IPS-18a (cell line): Measurements from ENCODE around the gene TBC1D16.

ENCODE experiments used
- H3K27ac ChIP-seq: one replicate; pipeline ENCODE4 v1.5.1; 2013; ENCODE audit warnings: low read length
- H3K27me3 ChIP-seq: one replicate; pipeline ENCODE4 v1.6.1; 2013; ENCODE audit warnings: mild to moderate bottlenecking, low read length; ENCODE audit not compliant: control insufficient read depth, insufficient read depth
- H3K36me3 ChIP-seq: one replicate; pipeline ENCODE4 v1.6.1; 2013; ENCODE audit warnings: low read depth, low read length; ENCODE audit not compliant: control insufficient read depth
- H3K4me1 ChIP-seq: one replicate; pipeline ENCODE4 v1.6.1; 2013; ENCODE audit warnings: low read depth, low read length; ENCODE audit not compliant: control insufficient read depth
- H3K4me3 ChIP-seq: one replicate; pipeline ENCODE4 v1.5.1; 2013; ENCODE audit warnings: low read length
- H3K9ac ChIP-seq: one replicate; pipeline ENCODE4 v1.6.1; 2013; ENCODE audit warnings: mild to moderate bottlenecking, low read length, moderate library complexity
- H3K9me3 ChIP-seq: one replicate; pipeline ENCODE4 v1.6.1; 2013; ENCODE audit warnings: low read depth, low read length; ENCODE audit not compliant: control insufficient read depth

Gene TBC1D16

GRCh38 chr17:79919862-79920720 is 115.6 kb downstream of the TBC1D16 start:
- no peaks in the 10 kb centered on the region for H3K4me1 ChIP-seq
- no peaks in the 10 kb centered on the region for H3K36me3 ChIP-seq
- H3K9me3 ChIP-seq: no peaks in the 10 kb centered on the region
- H3K4me3 ChIP-seq: no peak overlapping the region
- no peaks in the 10 kb centered on the region for H3K27me3 ChIP-seq
- H3K27ac ChIP-seq: no peak overlapping the region
- no peak overlapping the region for H3K9ac ChIP-seq

DNA sequence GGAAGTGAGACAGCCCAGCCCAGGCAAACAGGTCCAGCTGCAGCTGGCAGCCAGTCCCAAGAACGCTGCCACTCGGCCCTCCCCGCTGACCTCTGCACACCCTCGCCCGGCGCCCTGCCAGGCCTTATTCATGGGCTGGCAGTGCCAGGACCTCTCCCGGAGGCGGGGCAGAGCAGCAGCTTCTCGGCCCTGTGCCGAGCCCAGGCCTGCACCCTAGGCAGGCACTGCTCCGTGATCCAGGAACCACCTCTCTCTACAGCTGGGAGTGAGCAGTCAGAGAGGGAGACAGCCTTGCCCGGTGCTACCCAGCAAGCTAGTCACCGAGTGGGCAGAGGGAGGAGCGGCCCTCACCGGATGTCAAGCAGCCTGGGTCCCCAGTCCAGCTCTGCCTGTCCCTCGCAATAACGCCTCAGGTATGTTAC is 116.5 kb downstream of the TBC1D16 start:
- no peaks in the 10 kb centered on the region for H3K27me3 ChIP-seq

DNA sequence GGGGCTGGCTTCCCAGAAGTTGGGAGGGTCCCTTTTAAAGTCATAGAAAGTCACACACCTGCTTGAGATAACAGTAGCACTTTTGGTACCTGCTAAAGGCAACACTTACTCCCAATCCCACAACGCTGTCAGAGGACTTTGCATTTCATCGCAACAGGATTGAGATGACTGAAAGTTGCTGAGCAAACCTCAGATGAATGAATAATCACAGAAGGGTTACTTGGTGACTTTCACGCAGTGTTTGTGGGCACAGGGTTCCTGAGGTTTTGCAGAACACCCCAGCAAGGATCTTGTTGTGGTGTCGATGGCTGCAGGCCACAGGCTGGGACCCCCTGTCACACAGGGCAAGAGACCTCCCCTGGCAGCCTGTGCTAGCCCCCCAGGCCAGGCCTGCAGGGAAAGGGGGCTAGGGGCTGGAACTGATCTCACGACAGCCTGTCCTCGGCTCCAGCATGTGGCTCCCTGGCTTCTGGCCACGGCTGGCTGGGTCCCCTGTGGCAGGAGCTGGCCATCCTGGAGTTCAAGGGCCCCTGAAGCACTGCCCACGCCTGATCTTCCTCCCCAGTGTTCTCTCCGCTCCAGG is 117.0 kb downstream of the TBC1D16 start:
- no peak overlapping the region for H3K4me3 ChIP-seq
- no peaks in the 10 kb centered on the region for H3K9me3 ChIP-seq
- no peak overlapping the region for H3K9ac ChIP-seq
- H3K4me1 ChIP-seq: no peaks in the 10 kb centered on the region
- no peak overlapping the region for H3K27ac ChIP-seq
- H3K27me3 ChIP-seq: no peaks in the 10 kb centered on the region
- no peaks in the 10 kb centered on the region for H3K36me3 ChIP-seq

More for the DNA sequence above, 116.5 kb downstream of the TBC1D16 start:
- Histone ChIP-seq H3K9me3 (no peaks in the 10 kb centered on the region), H3K9ac (no peak overlapping the region), H3K4me3 (no peak overlapping the region), H3K27ac (no peak overlapping the region), H3K4me1 (no peaks in the 10 kb centered on the region), H3K36me3 (no peaks in the 10 kb centered on the region)

DNA sequence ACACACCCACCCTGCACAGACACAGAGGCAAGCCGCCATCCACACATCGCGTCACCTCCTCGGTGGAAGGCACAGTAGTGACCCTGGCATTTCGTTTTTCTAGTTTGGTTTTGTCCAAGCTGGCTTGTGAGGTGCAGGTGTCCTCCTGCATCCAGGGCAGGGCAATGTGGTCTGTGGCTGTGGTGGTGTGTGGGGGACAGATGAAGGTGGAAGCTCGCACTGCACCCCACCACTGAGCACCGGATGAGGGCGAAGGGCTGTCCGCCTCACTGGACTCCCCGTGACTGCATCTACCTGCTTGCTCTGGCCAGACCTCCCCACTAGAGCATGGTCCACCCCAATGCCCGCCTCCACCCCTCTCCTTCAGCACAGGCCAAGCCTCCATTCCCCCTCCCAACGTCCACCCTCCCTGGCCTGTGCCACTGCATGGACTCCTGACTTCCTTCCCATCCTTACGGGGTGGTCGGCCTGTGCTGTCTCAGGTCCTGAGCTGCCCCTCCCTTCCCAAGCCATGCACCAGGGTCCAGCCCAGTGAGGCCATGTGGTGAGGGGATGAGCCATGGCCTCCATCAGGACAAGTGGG is 117.7 kb downstream of the TBC1D16 start:
- Histone ChIP-seq H3K9ac (no peak overlapping the region), H3K27me3 (no peaks in the 10 kb centered on the region), H3K9me3 (no peaks in the 10 kb centered on the region), H3K4me3 (no peak overlapping the region), H3K27ac (no peak overlapping the region), H3K36me3 (no peaks in the 10 kb centered on the region), H3K4me1 (no peaks in the 10 kb centered on the region)

DNA sequence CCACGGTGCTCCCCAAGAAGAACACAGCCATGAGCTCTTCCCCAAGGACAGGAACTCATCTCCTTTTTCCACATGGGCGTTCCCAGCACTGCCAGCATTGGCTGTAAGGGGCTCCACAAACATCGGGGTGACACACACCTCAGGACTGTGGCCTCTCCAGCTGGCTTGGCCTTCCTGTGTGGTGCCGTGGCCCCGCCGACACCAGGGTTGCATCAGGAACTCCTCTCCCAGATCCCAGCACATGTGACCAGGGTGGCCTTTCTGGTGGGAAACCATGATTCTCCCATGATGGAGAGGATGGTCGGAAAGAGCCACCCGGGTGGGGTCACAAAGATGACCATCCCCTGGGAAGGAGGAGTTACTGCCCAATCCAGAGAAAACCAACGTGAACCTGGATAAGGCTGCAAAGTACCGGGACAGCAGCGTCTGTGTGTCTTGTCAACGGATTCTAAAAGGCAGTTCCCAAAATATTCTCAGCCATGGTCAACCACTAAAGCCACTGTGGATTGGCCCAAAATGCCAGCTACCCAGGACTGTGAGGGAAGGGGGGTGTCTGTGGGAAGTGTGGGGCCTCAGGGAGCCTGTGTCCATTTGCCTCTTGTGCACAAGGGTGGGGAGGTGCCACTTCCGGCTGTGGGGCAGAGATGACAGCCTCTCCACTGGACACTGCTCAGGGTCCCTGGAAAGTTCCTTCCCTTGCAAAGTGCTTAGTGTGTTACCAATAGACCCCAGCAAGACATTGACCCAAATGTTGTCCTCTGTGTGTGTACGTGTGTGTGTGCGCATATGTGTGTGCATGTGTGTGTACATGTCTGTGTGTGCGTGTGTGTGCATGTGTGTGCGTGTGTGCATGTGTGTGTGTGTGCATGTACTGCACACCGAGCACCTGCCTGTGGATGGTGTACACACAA is 118.4 kb downstream of the TBC1D16 start:
- no peaks in the 10 kb centered on the region for H3K36me3 ChIP-seq
- H3K27ac ChIP-seq: no peak overlapping the region
- H3K27me3 ChIP-seq: no peaks in the 10 kb centered on the region
- no peaks in the 10 kb centered on the region for H3K4me1 ChIP-seq
- no peaks in the 10 kb centered on the region for H3K9me3 ChIP-seq
- no peak overlapping the region for H3K9ac ChIP-seq
- no peak overlapping the region for H3K4me3 ChIP-seq

DNA sequence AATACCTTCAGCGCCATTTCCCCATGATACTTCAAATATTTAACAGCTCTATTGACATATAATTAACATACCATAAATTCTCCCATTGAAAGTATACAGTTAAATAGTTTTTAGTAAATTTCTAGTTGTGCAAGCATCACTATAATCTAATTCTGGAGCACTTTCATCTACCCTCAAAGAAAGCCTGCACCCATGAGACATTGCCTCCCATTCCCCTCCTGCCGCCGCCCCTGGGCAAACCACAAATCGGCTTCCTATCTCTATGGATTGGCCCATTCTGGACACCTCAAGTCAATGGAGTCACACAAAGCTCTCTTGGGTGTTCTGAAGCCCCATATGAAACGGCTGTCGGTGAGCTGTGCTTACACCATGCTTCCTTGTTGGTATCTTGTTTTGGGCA is 119.2 kb downstream of the TBC1D16 start:
- H3K27me3 ChIP-seq: no peaks in the 10 kb centered on the region
- H3K27ac ChIP-seq: no peak overlapping the region
- H3K9ac ChIP-seq: no peak overlapping the region
- no peaks in the 10 kb centered on the region for H3K4me1 ChIP-seq
- no peaks in the 10 kb centered on the region for H3K36me3 ChIP-seq
- H3K4me3 ChIP-seq: no peak overlapping the region
- H3K9me3 ChIP-seq: no peaks in the 10 kb centered on the region

DNA sequence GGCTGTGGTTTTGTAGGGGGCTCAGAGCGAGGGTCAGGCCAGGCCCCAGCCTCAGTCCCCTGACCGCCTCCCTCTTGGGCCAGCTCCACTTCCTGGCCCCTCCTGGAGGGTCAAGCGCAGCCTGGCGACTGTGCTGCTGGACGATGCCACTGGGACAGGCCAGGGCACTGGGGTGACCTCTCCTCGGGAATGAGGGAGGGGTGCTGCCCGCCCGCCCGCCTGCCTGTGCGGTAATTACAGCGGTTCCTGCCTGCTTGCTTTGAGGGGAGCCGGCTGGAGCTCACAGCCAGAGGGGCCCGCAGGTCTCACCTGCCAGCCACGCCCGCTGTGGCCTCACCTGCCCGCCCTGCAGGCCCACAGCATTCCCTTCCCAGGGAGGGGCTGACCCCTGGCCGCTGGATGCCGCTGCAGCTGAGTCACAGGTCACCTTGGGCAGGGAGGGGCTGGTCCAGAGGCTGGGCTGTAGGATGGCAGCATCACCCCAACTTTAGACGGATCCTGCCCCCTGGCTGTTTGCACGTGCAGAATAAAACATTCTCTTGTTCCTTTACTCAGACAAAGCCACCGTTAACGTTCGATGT is 119.7 kb downstream of the TBC1D16 start:
- Histone ChIP-seq H3K27me3 (no peaks in the 10 kb centered on the region), H3K4me1 (no peaks in the 10 kb centered on the region), H3K27ac (no peak overlapping the region), H3K9ac (no peak overlapping the region), H3K9me3 (no peaks in the 10 kb centered on the region), H3K36me3 (no peaks in the 10 kb centered on the region), H3K4me3 (no peak overlapping the region)

- Histone ChIP-seq H3K27me3 (no peaks in the 10 kb centered on the region), H3K9me3 (no peaks in the 10 kb centered on the region), H3K27ac (no peak overlapping the region), H3K36me3 (no peaks in the 10 kb centered on the region), H3K4me1 (no peaks in the 10 kb centered on the region), H3K9ac (no peak overlapping the region), H3K4me3 (no peak overlapping the region)
Measured at GRCh38 chr17:79914813-79915740, 120.6 kb downstream of the TBC1D16 start.

DNA sequence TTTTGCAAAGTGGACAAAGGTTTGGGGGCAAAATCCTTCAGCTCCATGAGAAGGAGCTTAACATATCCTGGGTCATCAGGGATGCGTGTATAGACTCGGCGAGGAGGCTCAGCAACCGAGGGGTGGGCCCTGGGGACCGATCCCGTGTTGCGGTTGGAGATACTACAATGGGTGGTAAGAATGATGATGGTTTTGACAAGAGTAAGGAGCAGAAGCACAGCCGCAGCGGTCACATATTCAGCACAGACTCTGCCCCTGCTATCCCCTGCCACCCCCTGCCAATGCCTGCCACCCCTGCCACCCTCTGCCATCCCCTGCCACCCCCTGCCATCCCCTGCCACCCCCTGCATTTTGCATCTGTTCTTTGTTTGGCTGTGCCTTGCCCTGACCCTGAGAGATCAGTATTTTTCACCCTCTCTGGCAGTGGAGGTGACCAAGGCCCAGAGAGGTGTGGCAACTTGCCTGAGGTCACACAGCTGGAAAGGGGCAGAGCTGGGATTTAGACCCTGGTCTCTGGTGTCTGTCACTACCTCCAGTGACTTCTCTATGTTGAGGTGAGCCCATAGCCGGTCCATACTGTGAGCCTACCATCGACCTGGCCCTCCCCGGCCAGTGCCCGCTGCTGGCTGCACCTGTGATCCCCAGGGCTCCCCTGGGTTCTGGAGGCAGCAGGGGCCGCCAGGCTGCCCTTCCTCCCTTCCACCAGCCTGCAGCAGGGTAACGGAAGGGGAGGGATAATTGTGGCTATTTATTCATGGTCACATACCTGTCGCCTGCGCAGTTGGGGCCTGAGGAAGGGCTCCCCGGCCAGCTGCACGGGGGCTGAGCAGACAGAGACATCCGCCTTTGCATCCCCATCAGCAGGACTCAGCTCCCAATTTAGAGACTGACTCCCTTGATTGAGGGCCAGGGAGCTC is 121.5 kb downstream of the TBC1D16 start:
- no peaks in the 10 kb centered on the region for H3K36me3 ChIP-seq
- H3K4me3 ChIP-seq: no peak overlapping the region
- no peak overlapping the region for H3K9ac ChIP-seq
- no peak overlapping the region for H3K27ac ChIP-seq
- H3K9me3 ChIP-seq: no peaks in the 10 kb centered on the region
- H3K27me3 ChIP-seq: no peaks in the 10 kb centered on the region
- H3K4me1 ChIP-seq: no peaks in the 10 kb centered on the region

- Histone ChIP-seq H3K27ac (no peak overlapping the region), H3K9ac (no peak overlapping the region)
Measured at GRCh38 chr17:79913451-79913850, 122.2 kb downstream of the TBC1D16 start.

More at GRCh38 chr17:79913451-79913850, 122.2 kb downstream of the TBC1D16 start:
- H3K4me1 ChIP-seq: no peaks in the 10 kb centered on the region
- no peaks in the 10 kb centered on the region for H3K9me3 ChIP-seq
- no peaks in the 10 kb centered on the region for H3K36me3 ChIP-seq
- H3K4me3 ChIP-seq: no peak overlapping the region
- no peaks in the 10 kb centered on the region for H3K27me3 ChIP-seq
